ENCODE data around the gene WDR3.

DNA sequence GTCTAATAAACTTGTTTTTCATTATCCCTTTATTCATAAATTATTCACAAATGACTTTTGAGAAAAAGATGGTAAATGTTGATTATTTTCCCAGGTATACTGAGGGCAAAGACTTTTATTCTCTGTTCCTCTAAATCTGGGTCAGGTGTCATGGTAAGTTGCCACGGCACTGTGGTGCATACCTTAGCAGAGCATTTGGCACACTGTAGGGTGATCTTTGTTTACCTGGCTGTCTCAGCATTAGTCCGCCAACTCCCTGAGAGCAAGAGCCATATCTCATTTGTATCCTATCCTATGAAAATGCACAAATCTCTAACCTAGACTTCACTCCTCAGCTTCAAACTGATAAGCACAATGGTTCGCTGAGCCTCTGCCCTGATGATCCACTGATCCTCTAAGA is 25.1 kb upstream of the WDR3 start:
- TF ChIP-seq GATA2 (IDR thresholded peaks at IDR 0.05; ENCODE audit: insufficient read depth, insufficient read length, low read depth, low read length) (no peak), JUN (IDR thresholded peaks at IDR 0.05; ENCODE audit: borderline replicate concordance, insufficient read depth, insufficient read length, low read depth) (no peak), MYC (IDR thresholded peaks at IDR 0.05; ENCODE audit: low read depth, low read length) (no peak), POLR2A (IDR thresholded peaks at IDR 0.05; ENCODE audit: low read depth, low read length) (no peak), FOS (IDR thresholded peaks at IDR 0.05; ENCODE audit: borderline replicate concordance, insufficient read depth, low read length) (no peak), POLR2AphosphoS5 (IDR thresholded peaks at IDR 0.05; ENCODE audit: insufficient read depth, low read depth, low read length) (no peak), EZH2 (IDR thresholded peaks at IDR 0.05; ENCODE audit: borderline replicate concordance, low read depth, low read length, severe bottlenecking) (no peak)
- TF ChIP-seq, protein P1, sequence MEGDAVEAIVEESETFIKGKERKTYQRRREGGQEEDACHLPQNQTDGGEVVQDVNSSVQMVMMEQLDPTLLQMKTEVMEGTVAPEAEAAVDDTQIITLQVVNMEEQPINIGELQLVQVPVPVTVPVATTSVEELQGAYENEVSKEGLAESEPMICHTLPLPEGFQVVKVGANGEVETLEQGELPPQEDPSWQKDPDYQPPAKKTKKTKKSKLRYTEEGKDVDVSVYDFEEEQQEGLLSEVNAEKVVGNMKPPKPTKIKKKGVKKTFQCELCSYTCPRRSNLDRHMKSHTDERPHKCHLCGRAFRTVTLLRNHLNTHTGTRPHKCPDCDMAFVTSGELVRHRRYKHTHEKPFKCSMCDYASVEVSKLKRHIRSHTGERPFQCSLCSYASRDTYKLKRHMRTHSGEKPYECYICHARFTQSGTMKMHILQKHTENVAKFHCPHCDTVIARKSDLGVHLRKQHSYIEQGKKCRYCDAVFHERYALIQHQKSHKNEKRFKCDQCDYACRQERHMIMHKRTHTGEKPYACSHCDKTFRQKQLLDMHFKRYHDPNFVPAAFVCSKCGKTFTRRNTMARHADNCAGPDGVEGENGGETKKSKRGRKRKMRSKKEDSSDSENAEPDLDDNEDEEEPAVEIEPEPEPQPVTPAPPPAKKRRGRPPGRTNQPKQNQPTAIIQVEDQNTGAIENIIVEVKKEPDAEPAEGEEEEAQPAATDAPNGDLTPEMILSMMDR (IDR thresholded peaks at IDR 0.05; ENCODE audit: extremely low read depth in 1 of 2, insufficient read depth in 1 of 2, low read depth in 1 of 2, low read length in 2 of 2): no peak
- TF ChIP-seq, protein P2, sequence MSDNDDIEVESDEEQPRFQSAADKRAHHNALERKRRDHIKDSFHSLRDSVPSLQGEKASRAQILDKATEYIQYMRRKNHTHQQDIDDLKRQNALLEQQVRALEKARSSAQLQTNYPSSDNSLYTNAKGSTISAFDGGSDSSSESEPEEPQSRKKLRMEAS (IDR thresholded peaks at IDR 0.05; ENCODE audit: insufficient read depth, insufficient read length): no peak

All from endothelial cell of umbilical vein (primary cell).